Activated CD4-positive, alpha-beta memory T cell treated with anti-CD3 and anti-CD28 coated beads for 36 hours (primary cell): Measurements from ENCODE around the gene PFN3. TPM values are rescaled to one million over a fixed set of nuclear protein-coding genes. Genes with fewer than 3 reads are reported as not detected.

ENCODE experiments used
- CTCF ChIA-PET: fragments of 350-600 bp; sonication (Branson Sonifier 250); formaldehyde crosslinking; loops from one replicate; lab custom pipeline; 2021; ENCODE audit warnings: antibody characterized with exemption, inconsistent platforms; lab: Charles Lee
- POLR2A ChIA-PET: fragments of 350-600 bp; sonication (Branson Sonifier 250); formaldehyde crosslinking; loops from one replicate; lab custom pipeline; 2021; ENCODE audit warnings: antibody characterized with exemption; lab: Charles Lee
- DNase-seq: peaks from one replicate; pipeline ENCODE4 v3.0.0-alpha.2; 2020
- H3K27ac Mint-ChIP-seq: one replicate; pipeline ENCODE4 v1.8.0; 2021; ENCODE audit warnings: mixed read lengths
- H3K27me3 Mint-ChIP-seq: one replicate; pipeline ENCODE4 v1.8.0; 2021; ENCODE audit warnings: mixed read lengths
- H3K36me3 Mint-ChIP-seq: one replicate; pipeline ENCODE4 v1.8.0; 2021; ENCODE audit warnings: mixed read lengths
- H3K4me1 Mint-ChIP-seq: one replicate; pipeline ENCODE4 v1.8.0; 2021; ENCODE audit warnings: low read depth, mixed read lengths
- H3K4me3 Mint-ChIP-seq: one replicate; pipeline ENCODE4 v1.8.0; 2021; ENCODE audit warnings: mild to moderate bottlenecking, mixed read lengths
- H3K9me3 Mint-ChIP-seq: one replicate; pipeline ENCODE4 v1.8.0; 2021; ENCODE audit warnings: mixed read lengths
- intact Hi-C: fragments of 100-400 bp; cut with micrococcal nuclease; formaldehyde crosslinking; loops from one replicate; pipeline ENCODE4 v1.15.1; 2023
- total RNA-seq, 2 experiments: library from RNA; stranded (reverse); gene quantifications; one replicate each; pipeline ENCODE4 v1.2.3, GENCODE V29; 2021

PFN3 gene
- total RNA-seq, 2 experiments from 2014 or later = not detected

DNA sequence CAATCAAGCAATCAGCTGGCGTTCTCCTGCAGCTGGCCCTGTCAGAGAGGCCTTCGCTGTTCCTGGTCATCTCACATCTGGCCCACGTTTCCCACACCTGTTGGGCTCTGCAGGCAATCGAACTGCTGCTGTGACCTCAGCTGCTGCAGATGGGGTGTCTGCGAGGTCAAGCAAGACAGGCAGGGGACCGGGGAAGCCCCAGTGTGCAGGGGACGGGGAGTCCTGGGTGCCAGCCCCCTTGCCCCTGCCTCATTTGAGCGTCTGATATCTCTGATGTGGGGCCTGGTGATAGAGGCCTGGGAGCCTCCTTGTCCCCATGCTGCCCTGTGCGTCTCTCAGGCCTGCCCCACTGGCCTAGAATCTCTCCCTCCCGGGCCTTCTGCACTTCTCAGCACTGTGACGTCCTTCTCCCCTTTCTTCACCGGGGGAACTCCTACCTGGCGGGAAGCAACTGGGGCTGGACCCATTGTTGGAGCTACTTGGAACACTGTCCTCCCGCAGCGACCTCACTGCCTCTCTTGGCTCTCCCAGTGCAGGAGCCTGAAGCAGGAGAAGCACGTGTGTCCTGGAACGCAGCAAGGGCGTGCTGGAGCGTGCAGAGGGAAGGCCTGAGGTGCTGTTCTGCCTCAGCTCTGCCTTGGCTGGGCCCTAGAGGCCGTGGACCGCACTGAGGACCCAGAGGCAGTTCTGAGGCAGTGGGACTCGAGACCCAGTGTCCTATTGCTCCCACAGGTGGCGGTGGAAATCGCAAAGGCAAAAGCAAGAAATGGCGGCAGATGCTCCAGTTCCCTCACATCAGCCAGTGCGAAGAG, 29.9 kb upstream of the PFN3 start:
- ChIA-PET POLR2A (interaction anchor here (0.6 to 10.6 kb wide), 9 partner anchors 13 to 112 kb away, joined by 3 to 319 read pairs (median 13); partner anchors contain the start of gene PRR7), CTCF (interaction anchor here (1.2 to 15.3 kb wide), 6 partner anchors 14 to 79 kb away, joined by 4 to 220 read pairs (median 71); partner anchors contain the start of genes LMAN2, PFN3 and PRR7)
- intact Hi-C loops = no loop called here
- Mint-ChIP-seq H3K4me1 (peaks cover 62% of the 10 kb centered on the region), H3K27ac (peak overlapping the region; percentile 97), H3K9me3 (no peaks in the 10 kb centered on the region), H3K4me3 (peak overlapping the region; percentile 97), H3K27me3 (no peaks in the 10 kb centered on the region), H3K36me3 (peaks cover 64% of the 10 kb centered on the region)
- no peak for DNase-seq

DNA sequence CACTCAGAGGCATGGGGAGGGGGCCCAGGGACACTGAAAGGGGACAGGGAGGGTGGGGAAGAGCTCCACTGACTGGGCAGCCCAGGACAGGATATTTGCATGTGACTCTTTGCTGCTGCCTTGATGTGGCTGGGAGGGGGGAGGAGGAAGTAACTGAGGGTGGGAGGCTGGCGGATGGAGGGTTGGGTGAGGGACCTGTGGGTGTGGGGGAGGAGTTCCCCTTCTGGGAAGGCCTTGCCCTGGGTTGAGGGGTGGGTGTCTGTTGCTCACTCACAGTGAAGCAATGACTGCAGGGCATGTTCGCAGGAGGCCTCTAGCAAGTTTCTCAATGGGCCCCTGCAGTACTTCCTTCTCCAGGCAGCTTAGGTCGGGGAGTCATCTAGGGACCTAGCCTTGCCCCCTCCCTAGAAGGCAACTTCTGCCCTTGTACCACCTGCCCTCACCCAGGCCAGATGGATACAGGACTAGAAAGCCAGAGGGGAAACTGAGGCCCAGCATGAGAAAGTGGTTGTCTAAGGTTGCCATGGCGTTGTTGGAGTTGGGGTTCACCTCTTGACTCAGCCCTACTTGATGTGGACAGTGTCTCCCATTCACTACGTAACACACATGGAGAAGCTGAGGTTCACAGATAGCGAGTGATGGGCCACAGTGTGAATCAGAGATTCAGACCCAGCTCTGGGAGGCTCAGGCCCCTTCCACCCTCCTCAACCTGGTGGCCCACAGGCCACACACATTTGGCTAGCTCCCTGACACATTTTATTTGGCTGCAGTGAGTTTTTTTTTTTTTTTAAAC, 29.0 kb upstream of the PFN3 start:
- intact Hi-C loops = loop anchor here (1.0 to 2.0 kb wide), 6 partner anchors 11 to 73 kb away; partner anchors contain the start of gene RGS14
- peak; percentile 97 for DNase-seq
- peak overlapping the region; percentile 97 for H3K4me3 Mint-ChIP-seq
- peak overlapping the region; percentile 97 for H3K27ac Mint-ChIP-seq
- H3K36me3 Mint-ChIP-seq = peaks cover 57% of the 10 kb centered on the region
- H3K9me3 Mint-ChIP-seq = no peaks in the 10 kb centered on the region
- peaks cover 62% of the 10 kb centered on the region for H3K4me1 Mint-ChIP-seq
- H3K27me3 Mint-ChIP-seq = no peaks in the 10 kb centered on the region
- CTCF ChIA-PET = interaction anchor here (1.3 to 15.3 kb wide), 6 partner anchors 14 to 40 kb away, joined by 3 to 220 read pairs (median 58); partner anchors contain the start of genes PFN3 and PRR7
- POLR2A ChIA-PET = interaction anchor here (0.6 to 10.6 kb wide), 8 partner anchors 14 to 66 kb away, joined by 3 to 319 read pairs (median 7); partner anchors contain the start of gene PRR7

DNA sequence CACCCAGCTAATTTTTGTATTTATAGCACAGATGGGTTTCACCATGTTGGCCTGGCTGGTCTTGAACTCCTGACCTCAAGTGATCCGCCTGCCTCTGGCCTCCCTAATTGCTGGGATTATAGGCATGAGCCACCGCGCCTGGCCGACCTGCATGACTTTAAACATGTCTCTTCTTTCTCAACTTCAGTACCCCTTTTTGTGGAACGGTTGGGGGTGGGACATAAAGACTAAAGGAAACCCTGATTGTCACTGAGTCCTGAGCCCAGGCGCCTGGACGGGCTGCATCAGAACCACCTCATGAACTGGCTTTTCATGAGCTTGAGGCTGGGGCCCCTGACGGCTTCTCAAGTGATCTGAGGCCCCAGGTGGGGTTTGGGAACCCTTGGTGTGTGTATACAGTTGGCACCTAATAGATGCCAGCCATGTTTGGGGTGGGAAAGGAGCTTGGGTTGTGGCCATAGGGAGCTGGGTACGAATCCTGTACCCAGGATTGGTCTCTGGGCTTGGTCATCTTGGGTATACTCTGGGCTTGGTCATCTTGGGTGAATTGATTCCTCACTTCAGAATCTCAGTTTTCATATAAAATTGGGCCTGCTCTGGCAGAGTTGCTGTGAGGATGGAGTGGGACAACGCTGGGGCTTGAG, 28.2 kb upstream of the PFN3 start:
- intact Hi-C loops = loop anchor here (1.0 to 2.0 kb wide), 6 partner anchors 12 to 72 kb away; partner anchors contain the start of gene RGS14
- no peaks in the 10 kb centered on the region for H3K27me3 Mint-ChIP-seq
- H3K4me3 Mint-ChIP-seq = peak overlapping the region; percentile 97
- H3K27ac Mint-ChIP-seq = peak overlapping the region; percentile 97
- ChIA-PET POLR2A (interaction anchor here (0.9 to 10.6 kb wide), 7 partner anchors 15 to 64 kb away, joined by 3 to 319 read pairs (median 8); partner anchors contain the start of gene PRR7), CTCF (interaction anchor here (1.3 to 15.3 kb wide), 6 partner anchors 15 to 39 kb away, joined by 3 to 220 read pairs (median 58); partner anchors contain the start of genes PFN3 and PRR7)
- H3K9me3 Mint-ChIP-seq = no peaks in the 10 kb centered on the region
- peaks cover 58% of the 10 kb centered on the region for H3K4me1 Mint-ChIP-seq
- H3K36me3 Mint-ChIP-seq = peaks cover 50% of the 10 kb centered on the region
- peak; percentile 30 for DNase-seq

DNA sequence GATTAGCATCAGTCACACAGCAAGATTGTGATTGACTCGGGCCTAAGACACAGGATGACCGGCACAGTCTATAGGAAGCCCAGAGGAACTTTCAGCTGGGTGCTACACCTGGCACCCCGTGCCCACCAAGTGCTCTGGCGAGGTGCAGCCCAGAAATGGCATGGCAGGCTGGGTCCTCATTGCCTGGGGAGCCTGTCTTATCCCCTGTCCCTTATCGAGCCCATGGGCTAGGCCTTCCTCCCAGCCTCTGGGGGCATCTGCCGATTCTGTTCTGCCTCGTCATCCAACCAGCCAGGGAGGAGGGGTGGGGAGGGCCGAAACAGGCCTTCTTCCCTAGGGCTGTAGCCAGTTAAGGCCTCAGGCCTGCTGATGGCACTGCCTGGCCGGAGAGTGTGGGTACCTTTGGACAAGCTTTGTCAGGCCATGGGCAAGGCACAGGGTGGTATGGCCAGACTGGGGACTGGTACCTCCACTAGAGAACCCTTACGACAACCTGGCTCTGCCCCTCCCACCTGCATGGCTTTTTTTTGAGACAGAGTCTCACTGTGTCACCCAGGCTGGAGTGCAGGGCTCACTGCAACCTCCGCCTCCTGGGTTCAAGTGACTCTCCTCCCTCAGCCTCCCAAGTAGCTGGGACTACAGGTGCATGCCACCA, 27.6 kb upstream of the PFN3 start:
- Mint-ChIP-seq H3K4me1 (peaks cover 53% of the 10 kb centered on the region), H3K27me3 (no peaks in the 10 kb centered on the region), H3K4me3 (peak overlapping the region; percentile 97), H3K27ac (peak overlapping the region; percentile 97), H3K36me3 (peaks cover 46% of the 10 kb centered on the region), H3K9me3 (no peaks in the 10 kb centered on the region)
- ChIA-PET POLR2A (interaction anchor here (1.1 to 10.6 kb wide), 6 partner anchors 15 to 64 kb away, joined by 4 to 319 read pairs (median 10); partner anchors contain the start of gene PRR7), CTCF (interaction anchor here (1.2 to 15.3 kb wide), 6 partner anchors 16 to 110 kb away, joined by 3 to 220 read pairs (median 58); partner anchors contain the start of genes PFN3 and PRR7)
- intact Hi-C loops = loop anchor here (2.0 kb wide), 4 partner anchors 15 to 891 kb away; partner anchors contain the start of genes RGS14 and RNF44
- peak; percentile 66 for DNase-seq

DNA sequence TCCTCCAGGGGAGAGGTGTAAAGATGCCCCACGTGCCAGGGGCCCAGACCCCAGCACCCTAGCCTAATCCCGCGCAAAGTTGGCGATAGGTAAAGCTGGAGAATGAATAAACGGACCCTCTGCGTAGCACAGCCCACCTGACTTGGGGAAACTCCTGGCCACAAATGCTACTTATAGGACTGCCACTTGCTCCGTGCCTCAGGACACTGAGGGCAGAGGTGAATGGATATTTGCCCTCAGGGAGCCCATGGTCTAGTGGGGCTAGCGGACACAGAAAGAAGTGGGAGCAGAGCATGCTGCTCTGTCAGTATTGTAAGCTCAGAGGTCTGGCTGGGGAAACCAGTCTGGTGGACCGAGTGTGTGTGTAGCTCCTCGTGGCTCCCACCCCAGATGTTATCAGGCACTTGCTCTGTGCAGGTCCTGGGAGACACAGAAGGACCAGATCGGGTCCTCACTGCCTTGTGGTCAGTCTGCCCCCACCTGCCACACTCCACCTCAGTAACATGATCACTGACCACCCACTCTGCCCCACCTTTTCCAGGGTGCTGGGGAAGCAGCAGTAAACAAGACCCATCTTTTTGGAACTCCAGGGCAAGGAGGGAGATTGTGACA, 26.9 kb upstream of the PFN3 start:
- peaks cover 48% of the 10 kb centered on the region for H3K4me1 Mint-ChIP-seq
- H3K9me3 Mint-ChIP-seq = no peaks in the 10 kb centered on the region
- peaks cover 42% of the 10 kb centered on the region for H3K36me3 Mint-ChIP-seq
- peak overlapping the region; percentile 97 for H3K4me3 Mint-ChIP-seq
- intact Hi-C loops = loop anchor here (2.0 kb wide), 2 partner anchors 15 to 891 kb away; partner anchors contain the start of gene RNF44
- H3K27me3 Mint-ChIP-seq = no peaks in the 10 kb centered on the region
- POLR2A ChIA-PET = interaction anchor here (0.7 to 10.6 kb wide), 10 partner anchors 14 to 890 kb away, joined by 3 to 319 read pairs (median 10); partner anchors contain the start of genes LMAN2, PRR7 and RNF44
- CTCF ChIA-PET = interaction anchor here (1.2 to 15.3 kb wide), 7 partner anchors 17 to 109 kb away, joined by 3 to 220 read pairs (median 22); partner anchors contain the start of genes PFN3 and PRR7
- peak overlapping the region; percentile 97 for H3K27ac Mint-ChIP-seq
- peak; percentile 43 for DNase-seq

DNA sequence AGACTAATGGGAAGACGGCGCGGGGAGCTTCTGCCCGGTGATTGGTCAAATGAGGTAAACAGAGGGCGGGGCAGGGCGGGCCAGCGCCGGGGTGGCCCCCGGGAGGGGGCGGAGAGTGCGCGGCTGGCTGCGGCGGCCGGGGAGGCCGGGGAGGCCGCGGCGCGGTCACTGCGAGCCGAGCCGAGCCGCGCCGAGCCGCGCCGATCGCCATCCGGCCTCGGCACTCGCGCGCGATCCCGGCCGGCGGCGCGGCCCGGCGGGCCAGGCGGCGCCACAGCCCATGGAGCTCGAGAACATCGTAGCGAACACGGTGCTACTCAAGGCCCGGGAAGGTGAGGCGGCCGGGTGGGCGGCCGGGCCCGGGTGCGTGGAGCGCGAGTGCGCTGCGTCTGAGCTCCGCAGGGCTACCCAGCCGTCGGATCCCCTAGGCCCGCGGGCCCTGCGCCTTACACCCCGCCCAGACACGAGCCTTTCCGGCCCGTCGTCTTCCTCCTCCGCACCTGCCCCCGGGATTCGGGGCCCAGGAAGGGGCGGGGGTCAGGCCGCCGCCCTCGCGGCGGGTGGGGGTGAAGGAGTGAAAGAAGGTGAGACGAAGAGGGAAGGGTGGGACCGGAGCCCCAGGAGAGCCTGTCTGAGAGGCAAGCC, 26.2 kb upstream of the PFN3 start, which contains the start of gene GRK6:
Gene GRK6, plus strand, starts transcription at position 111 of the 645 bp plus-strand sequence. Its CDS starts 170 bp downstream, at position 281.
- Mint-ChIP-seq H3K4me1 (peaks cover 42% of the 10 kb centered on the region), H3K36me3 (peaks cover 36% of the 10 kb centered on the region), H3K27me3 (no peaks in the 10 kb centered on the region), H3K4me3 (peak within 1 kb of the TSS; percentile 97), H3K27ac (peak within 1 kb of the TSS; percentile 97), H3K9me3 (no peaks in the 10 kb centered on the region)
- peak; percentile 82 for DNase-seq
- POLR2A ChIA-PET = interaction anchor here (0.6 to 10.6 kb wide), 16 partner anchors 11 to 889 kb away, joined by 3 to 319 read pairs (median 6); partner anchors contain the start of genes LMAN2, MXD3, PRR7 and RNF44
- CTCF ChIA-PET = interaction anchor here (0.7 to 15.3 kb wide), 8 partner anchors 17 to 117 kb away, joined by 3 to 220 read pairs (median 16); partner anchors contain the start of genes F12, PFN3 and PRR7
- intact Hi-C loops = loop anchor here (1.0 to 2.0 kb wide), 7 partner anchors 8 to 890 kb away; partner anchors contain the start of genes PDLIM7 and RNF44

DNA sequence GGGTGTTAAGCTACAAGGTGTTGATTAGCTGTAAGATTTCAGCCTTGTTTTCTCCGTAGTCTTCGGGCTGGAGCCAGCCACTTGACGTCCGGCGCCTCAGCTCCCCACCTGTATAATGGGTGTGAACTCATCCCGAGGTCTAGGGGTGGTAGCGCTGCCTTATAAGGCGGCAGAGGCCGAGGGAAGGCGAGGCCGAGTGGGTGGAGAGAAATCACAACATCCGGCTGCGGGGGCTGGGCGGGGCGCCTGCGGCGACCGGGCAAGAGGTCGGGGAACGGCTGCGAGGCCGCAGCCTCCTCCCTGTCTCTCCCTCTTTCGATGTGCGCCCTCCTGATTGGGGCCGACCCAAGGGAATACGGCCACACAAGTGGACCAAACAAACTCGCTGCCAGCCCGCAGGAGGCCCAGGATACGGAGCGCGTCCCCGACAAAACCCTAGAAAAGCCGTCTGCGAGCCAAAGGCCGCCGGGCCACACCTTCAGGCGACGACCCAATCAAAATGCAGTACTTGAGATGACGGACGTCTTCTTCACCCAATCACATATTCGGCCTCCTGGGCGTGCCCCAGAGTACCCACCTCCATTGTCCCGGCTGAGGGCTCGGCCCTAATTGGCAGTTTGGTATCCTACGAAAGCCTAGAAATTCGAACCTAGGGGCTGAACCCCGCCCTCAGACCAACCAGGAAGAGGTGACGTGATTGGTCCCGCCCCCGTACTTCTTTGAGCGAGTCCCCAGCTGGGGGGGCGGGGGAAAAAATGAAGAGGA, 25.5 kb upstream of the PFN3 start:
- H3K4me1 Mint-ChIP-seq = peaks cover 35% of the 10 kb centered on the region
- POLR2A ChIA-PET = interaction anchor here (0.6 to 10.6 kb wide), 14 partner anchors 10 to 888 kb away, joined by 3 to 319 read pairs (median 6); partner anchors contain the start of genes LMAN2, MXD3, PRR7 and RNF44

DNA sequence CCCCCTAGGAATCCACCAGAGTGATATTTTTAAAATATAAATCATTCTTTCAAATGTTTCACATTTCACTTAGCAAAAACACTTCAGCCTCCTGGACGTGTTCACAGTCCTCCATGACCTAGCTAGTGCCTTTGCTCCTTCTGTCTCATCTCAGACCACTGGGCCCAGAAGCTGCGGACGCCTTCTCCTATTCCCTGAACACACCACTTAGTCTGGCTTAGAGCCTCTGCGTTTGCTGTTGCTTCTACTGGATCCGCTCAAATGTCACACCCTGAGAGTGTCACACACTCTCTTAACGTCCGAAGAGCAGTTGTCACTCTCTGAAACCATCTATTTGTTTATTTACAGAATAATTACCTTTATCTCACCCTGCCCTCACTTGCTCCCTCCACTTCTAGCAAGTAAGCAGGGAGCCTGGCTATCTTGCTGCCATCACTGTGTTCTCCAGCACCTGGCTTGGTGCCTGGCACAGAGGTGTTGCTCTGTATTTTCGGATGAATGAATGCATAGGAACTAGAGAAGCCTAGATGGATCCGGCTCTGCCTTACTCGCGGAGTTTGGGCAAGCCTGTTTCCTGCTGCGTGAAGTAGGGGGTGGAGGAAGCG, 24.8 kb upstream of the PFN3 start:
- H3K9me3 Mint-ChIP-seq = no peaks in the 10 kb centered on the region
- H3K27ac Mint-ChIP-seq = peak overlapping the region; percentile 94
- intact Hi-C loops = no loop called here
- peaks cover 25% of the 10 kb centered on the region for H3K36me3 Mint-ChIP-seq
- H3K4me1 Mint-ChIP-seq = peaks cover 29% of the 10 kb centered on the region
- no peaks in the 10 kb centered on the region for H3K27me3 Mint-ChIP-seq
- ChIA-PET POLR2A (interaction anchor here (1.1 to 10.6 kb wide), 7 partner anchors 12 to 113 kb away, joined by 3 to 319 read pairs (median 12); partner anchors contain the start of genes MXD3 and PRR7), CTCF (interaction anchor here (1.2 to 15.3 kb wide), 7 partner anchors 11 to 116 kb away, joined by 3 to 220 read pairs (median 22); partner anchors contain the start of genes PFN3 and PRR7)
- peak overlapping the region; percentile 87 for H3K4me3 Mint-ChIP-seq
- DNase-seq = no peak

More for the DNA sequence above, 25.5 kb upstream of the PFN3 start:
- H3K27ac Mint-ChIP-seq = peak overlapping the region; percentile 94
- H3K36me3 Mint-ChIP-seq = peaks cover 30% of the 10 kb centered on the region
- peak overlapping the region; percentile 87 for H3K4me3 Mint-ChIP-seq
- intact Hi-C loops = loop anchor here (1.0 to 2.0 kb wide), 7 partner anchors 8 to 889 kb away; partner anchors contain the start of genes PDLIM7 and RNF44
- peak; percentile 100 for DNase-seq
- CTCF ChIA-PET = interaction anchor here (0.7 to 15.3 kb wide), 8 partner anchors 17 to 116 kb away, joined by 3 to 220 read pairs (median 16); partner anchors contain the start of genes F12, PFN3 and PRR7
- no peaks in the 10 kb centered on the region for H3K9me3 Mint-ChIP-seq
- H3K27me3 Mint-ChIP-seq = no peaks in the 10 kb centered on the region
